DOHH2 (cell line): ENCODE data around the gene ABCA4.

Source experiments
- CTCF ChIP-seq: fragments of 200-600 bp; sonication (generic); IDR thresholded peaks from one replicate; pipeline ENCODE4 v1.5.1; 2014; ENCODE audit warnings: antibody characterized with exemption, mild to moderate bottlenecking, low read depth, low read length; ENCODE audit not compliant: poor library complexity, severe bottlenecking
- EZH2phosphoT487 ChIP-seq: fragments of 200-600 bp; sonication (generic); IDR thresholded peaks from 2 replicates; pipeline ENCODE4 v1.6.1; 2017; ENCODE audit warnings: borderline replicate concordance, mild to moderate bottlenecking, antibody characterized with exemption, low read length, moderate library complexity, mixed read lengths

- TF ChIP-seq CTCF (no peak), EZH2phosphoT487 (no peak)
These were observed 162.2 kb downstream of the ABCA4 start for GRCh38 chr1:93958726-93959100.
